ENCODE results near the gene RASAL2.
"Not testable (repeated sequence)": the region's sequence is repeated elsewhere in the genome, so short reads cannot be mapped to it uniquely, and the experiment has no call there.

The RASAL2 gene

DNA sequence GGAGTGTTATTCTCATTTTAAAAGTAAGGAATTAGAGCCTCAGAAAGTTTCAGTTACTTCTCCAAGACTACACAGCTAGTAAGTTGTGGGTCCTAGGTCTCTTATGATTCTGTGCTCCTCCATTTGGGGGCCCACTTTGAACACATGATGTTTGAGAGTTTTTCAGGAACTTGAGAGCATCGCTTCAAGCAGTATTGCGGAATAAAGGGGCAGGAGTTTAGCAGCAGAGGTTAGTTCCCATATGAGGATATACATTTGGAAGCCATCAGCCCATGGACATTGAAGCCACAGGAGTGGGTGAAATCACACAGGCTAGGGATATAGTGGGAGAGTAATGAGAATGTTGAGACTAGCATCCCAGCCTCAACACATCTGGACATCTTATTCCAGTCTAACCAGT lies 143.2 kb downstream of the RASAL2 start:
- no peak for DNase-seq (ENCODE audit: low read depth)

GRCh38 chr1:178238722-178239510 lies 145.0 kb downstream of the RASAL2 start:
- peak; percentile 100 for DNase-seq (ENCODE audit: low read depth)

GRCh38 chr1:178241057-178241456 lies 147.2 kb downstream of the RASAL2 start:
- DNase-seq (ENCODE audit: low read depth) = peak; percentile 87

- DNase-seq (ENCODE audit: low read depth) = peak; percentile 29
Observed at GRCh38 chr1:178241837-178242236, 147.9 kb downstream of the RASAL2 start.

GRCh38 chr1:178243119-178243518 lies 149.2 kb downstream of the RASAL2 start:
- no peak for DNase-seq (ENCODE audit: low read depth)

DNA sequence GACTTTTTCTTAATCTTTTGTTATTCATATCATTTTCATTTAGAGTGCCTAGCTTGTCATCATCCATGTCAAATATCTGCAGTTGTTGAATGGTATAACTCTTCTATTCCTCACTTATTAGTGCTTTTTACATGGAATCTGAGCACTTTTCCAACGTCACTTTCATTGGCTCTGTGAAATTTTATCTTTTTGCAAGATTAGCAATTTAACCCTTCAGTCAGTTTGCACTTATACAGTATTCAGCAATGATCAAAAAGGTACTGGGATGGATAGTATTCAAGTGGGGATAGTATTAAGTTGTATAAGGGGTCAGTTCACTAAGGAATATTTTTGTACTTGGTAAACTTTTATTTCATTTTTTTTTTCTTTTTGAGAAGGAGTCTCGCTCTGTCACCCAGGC lies 150.0 kb downstream of the RASAL2 start:
- DNase-seq (ENCODE audit: low read depth) = no peak

- DNase-seq (ENCODE audit: low read depth) = not testable (repeated sequence)
Observed at GRCh38 chr1:178248284-178248683, 154.4 kb downstream of the RASAL2 start.

- not testable (repeated sequence) for DNase-seq (ENCODE audit: low read depth)
Observed at GRCh38 chr1:178253581-178253980, 159.7 kb downstream of the RASAL2 start.

DNA sequence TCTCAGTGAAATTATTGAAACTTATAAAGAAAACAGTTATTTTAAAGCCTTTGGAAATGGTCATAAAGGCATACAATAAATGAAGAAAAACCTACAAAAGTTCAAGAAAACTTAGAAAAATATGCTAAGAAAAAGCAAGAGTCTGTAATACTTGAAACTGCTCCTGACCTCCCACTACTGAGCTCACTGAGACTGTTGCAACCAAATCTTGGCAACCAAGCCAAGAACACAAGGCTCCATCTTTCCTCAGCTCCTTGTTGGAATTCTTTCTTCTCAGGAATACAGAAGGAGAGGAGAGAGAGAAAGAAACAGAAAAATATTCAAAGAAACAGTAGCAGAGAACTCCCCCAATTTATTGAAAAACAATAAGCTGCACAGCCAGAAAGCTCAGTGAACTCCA lies 160.5 kb downstream of the RASAL2 start:
- DNase-seq (ENCODE audit: low read depth) = no peak

- DNase-seq (ENCODE audit: low read depth) = no peak
Observed at GRCh38 chr1:178258536-178258935, 164.6 kb downstream of the RASAL2 start.

DNA sequence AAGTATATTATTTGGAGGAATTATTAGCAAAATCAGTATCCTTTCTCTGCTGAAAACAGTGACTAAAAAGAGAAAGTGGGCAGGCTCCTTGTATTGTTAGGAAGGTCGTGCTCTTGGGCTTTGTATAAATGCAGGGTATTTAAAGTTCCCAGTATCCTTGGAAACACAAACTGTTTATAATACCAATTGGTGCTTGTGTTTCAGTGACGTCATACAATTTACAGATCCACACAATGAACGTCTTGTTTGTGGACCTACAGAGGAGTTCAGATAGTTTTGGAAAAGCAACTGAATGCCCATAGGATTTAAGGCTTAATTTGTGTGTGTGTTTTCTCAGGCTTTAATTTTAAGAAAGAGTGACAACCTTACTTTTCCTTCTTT lies 168.2 kb downstream of the RASAL2 start:
- DNase-seq (ENCODE audit: low read depth) = peak; percentile 83

DNA sequence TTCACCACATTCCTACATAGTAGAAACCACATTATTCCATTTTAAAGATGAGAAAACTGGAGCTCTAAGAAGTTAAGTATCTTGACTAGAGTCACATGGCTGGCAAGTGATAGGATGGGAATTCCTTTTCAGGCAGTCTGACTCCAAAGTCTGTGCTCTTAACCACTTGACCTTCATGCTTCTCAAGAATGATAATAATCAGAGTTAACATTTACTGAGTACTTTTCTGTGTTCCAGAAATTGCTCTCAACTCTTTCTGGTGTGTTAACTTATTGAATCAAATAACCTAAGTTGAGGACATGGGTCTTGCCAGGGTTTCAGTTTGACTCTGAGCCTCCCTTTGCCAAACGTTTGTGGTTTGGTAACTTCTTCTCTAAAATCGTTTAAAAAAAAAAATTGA lies 169.4 kb downstream of the RASAL2 start:
- no peak for DNase-seq (ENCODE audit: low read depth)

- no peak for DNase-seq (ENCODE audit: low read depth)
Observed at GRCh38 chr1:178266113-178266512, 172.2 kb downstream of the RASAL2 start.

- no peak for DNase-seq (ENCODE audit: low read depth)
Observed at GRCh38 chr1:178266619-178267066, 172.7 kb downstream of the RASAL2 start.

DNA sequence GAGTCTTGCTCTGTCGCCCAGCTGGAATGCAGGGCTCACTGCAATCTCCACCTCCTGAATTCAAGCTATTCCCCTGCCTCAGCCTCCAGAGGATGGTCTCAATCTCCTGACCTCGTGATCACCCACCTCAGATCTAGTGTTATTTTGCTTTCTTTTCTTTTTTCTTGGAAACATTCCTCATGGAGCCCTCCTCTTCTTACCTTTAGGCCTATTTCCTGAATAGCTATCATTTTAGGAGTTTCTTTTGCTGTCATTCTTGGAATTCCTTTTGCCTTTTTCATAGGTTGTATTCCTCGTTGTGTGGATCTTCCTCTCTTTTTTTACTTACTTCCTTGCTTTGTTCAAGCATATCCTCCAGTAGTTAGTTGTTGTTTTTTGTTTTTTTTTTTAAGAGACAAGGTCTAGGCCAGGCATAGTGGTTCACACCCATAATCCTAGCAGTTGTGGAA lies 173.8 kb downstream of the RASAL2 start:
- peak; percentile 76 for DNase-seq (ENCODE audit: low read depth)

- DNase-seq (ENCODE audit: low read depth) = peak; percentile 27
Observed at GRCh38 chr1:178271471-178271870, 177.6 kb downstream of the RASAL2 start.

DNA sequence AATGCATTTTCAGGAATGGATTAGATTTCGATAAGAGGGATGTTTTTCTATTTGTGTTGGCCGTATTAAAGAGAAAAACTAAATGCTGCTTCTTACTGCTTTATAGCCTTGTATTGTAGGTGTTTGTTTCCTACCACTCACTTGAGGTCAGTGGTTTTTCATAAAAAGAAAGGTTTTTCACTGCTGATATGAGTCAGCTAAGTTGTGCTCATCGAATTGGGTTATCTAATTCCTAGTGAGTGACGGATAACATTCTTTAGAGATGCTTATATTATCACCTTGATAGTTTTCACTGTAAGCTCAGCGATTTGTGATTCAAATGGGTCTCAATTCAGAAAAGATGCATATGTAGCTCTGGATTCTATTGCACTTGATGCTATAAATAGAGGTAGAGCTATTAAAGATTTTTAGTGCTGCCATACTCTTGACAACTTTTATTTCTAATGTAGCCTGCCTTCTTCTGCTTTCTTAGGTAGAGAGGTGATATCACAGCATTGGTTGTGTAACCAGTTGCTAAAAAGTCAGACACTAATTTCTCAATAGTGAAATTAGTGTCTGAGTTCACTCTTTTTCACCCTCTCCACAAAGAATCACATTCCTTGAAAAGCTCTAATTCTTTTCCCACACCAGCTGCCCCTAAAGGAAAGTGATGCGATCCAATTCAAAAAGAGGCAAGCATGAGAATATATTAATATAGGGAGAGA lies 180.0 kb downstream of the RASAL2 start:
- DNase-seq (ENCODE audit: low read depth) = peak; percentile 89

- DNase-seq (ENCODE audit: low read depth) = peak; percentile 41
Observed at GRCh38 chr1:178275049-178275448, 181.1 kb downstream of the RASAL2 start.

- DNase-seq (ENCODE audit: low read depth) = peak; percentile 61
Observed at GRCh38 chr1:178275553-178275952, 181.6 kb downstream of the RASAL2 start.

DNA sequence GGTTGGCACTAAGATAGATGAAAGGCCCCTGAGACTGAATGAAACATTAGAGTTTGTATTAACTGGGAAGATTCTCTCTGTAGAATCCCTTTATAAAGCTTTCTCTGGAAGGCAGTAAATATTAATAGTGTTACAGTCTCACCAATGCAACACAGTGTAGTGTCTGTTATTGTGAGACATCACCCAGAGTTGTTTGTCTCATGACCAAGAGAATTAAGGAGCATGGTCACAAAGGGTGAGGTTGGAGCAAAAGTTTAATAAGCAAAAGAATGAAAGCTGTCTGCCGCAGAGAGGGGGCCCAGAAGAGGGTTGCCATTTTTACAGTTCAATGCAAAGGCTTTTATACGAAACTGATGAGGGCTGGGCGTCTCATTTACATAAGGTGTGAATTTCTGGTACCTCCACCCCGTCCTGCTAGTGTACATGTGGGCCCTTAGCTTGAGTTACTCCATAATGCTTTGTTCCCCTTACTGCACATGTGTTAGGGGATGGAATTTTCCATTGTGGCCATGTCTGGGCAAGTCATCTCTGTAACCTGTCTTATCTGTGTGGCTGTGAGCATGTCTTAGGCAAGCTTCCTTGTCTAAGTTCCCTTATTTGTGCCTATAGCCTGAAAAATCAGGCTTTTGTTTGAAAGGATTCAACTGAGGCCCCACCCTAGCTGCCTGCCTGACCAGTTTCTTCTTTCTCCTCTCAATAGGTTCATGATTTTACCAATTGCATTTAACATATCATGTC lies 184.1 kb downstream of the RASAL2 start:
- no peak for DNase-seq (ENCODE audit: low read depth)

- no peak for DNase-seq (ENCODE audit: low read depth)
Observed at GRCh38 chr1:178278916-178279686, 185.2 kb downstream of the RASAL2 start.

- peak; percentile 79 for DNase-seq (ENCODE audit: low read depth)
Observed at GRCh38 chr1:178282949-178283367, 189.1 kb downstream of the RASAL2 start.

Measured in ELR (cell line).